Measurements from ENCODE around the gene TMEM240. TPM values are rescaled to one million over a fixed set of nuclear protein-coding genes. Genes with fewer than 3 reads are reported as not detected.

The TMEM240 gene
- total and polyA plus RNA-seq, 10 of the 15 experiments (the other 5 are each of a cell fraction or from before 2014, with no cell fraction given), result 0.17 to 0.49 TPM; not detected in 8

- no peak overlapping the region for H3K27ac ChIP-seq (ENCODE audit: control insufficient read depth, insufficient read depth)
- ATAC-seq (no peak), FAIRE-seq (no peak), DNase-seq (ENCODE audit: low read depth, low spot score) (no peak)
- no peaks in the 10 kb centered on the region for H4K20me1 ChIP-seq (ENCODE audit: control insufficient read depth, insufficient read depth)
- SMC1A ChIA-PET (ENCODE audit: uncharacterized antibody, unreplicated experiment), result no interaction called here
- H3K36me3 ChIP-seq (ENCODE audit: control insufficient read depth in 2 of 2, insufficient read depth in 2 of 2, low read length in 1 of 2), result no peaks in the 10 kb centered on the region; a peak in 1 of 4 replicates
- RAD21 ChIA-PET (ENCODE audit: unreplicated experiment), result no interaction called here
- no peak overlapping the region for H3K9ac ChIP-seq (ENCODE audit: control insufficient read depth, insufficient read depth, low read length)
- in situ Hi-C loops (cut with MboI) (no loop called here), intact Hi-C loops (cut with micrococcal nuclease; ENCODE audit: unreplicated experiment) (no loop called here)
- TF ChIP-seq KLF5 (IDR thresholded peaks at IDR 0.05; ENCODE audit: partially characterized antibody) (no peak), POLR2A (IDR thresholded peaks at IDR 0.05; ENCODE audit: low read depth, low read length) (no peak), ZNF622 (IDR thresholded peaks at IDR 0.05) (no peak), IRF4 (IDR thresholded peaks at IDR 0.05; ENCODE audit: low read depth, low read length) (no peak), BACH1 (IDR thresholded peaks at IDR 0.05; ENCODE audit: borderline replicate concordance) (no peak), ATF3 (IDR thresholded peaks at IDR 0.05; ENCODE audit: borderline replicate concordance, extremely low read depth, low read depth, low read length) (no peak), MXI1 (IDR thresholded peaks at IDR 0.05; ENCODE audit: low read depth, low read length) (no peak), NFXL1 (IDR thresholded peaks at IDR 0.05; ENCODE audit: borderline replicate concordance) (no peak), HDGF (IDR thresholded peaks at IDR 0.05) (no peak), MYC (IDR thresholded peaks at IDR 0.05; ENCODE audit: insufficient read depth, insufficient read length, insufficient replicate concordance, low read length, severe bottlenecking) (no peak), USF1 (IDR thresholded peaks at IDR 0.05; ENCODE audit: borderline replicate concordance, extremely low read length, insufficient read depth, low read depth, low read length) (no peak), TARDBP (IDR thresholded peaks at IDR 0.05; ENCODE audit: borderline replicate concordance) (no peak), KAT2A (conservative IDR thresholded peaks at IDR 0.05; ENCODE audit: control insufficient read depth, low read depth, low read length) (no peak), ZNF384 (IDR thresholded peaks at IDR 0.05; ENCODE audit: borderline replicate concordance, low read depth, low read length) (no peak), CTCF (IDR thresholded peaks at IDR 0.05 in 2 of 3, conservative IDR thresholded peaks at IDR 0.05 in 1 of 3; ENCODE audit: control insufficient read depth in 2 of 3, extremely low read depth in 1 of 3, insufficient read depth in 1 of 3, low read depth in 3 of 3, low read length in 3 of 3) (no peak), RBBP5 (conservative IDR thresholded peaks at IDR 0.05) (no peak)
- POLR2A ChIA-PET, result no interaction called here
- H3K4me3 ChIP-seq, result no peak overlapping the region
- WGBS (ENCODE audit: insufficient coverage, insufficient replicate concordance, low lambda C conversion rate, missing lambda C conversion rate), result 97% methylated on average over 5 of the region's 7 CpGs
- no peaks in the 10 kb centered on the region for H3K27me3 ChIP-seq (replicated peaks in 1 of 2; ENCODE audit: control insufficient read depth in 2 of 2, insufficient read depth in 2 of 2, low read length in 1 of 2)
- CTCF ChIA-PET, result no interaction called here
- BruUV-seq (replicated peaks), result no TSS peak
- H2AFZ ChIP-seq (ENCODE audit: control insufficient read depth, low read depth, low read length), result no peak overlapping the region
- no peaks in the 10 kb centered on the region for H3K79me2 ChIP-seq (ENCODE audit: control insufficient read depth, insufficient read depth, low read length)
- H3K4me2 ChIP-seq (ENCODE audit: control insufficient read depth, insufficient read depth), result no peak overlapping the region
- no peaks in the 10 kb centered on the region for H3K4me1 ChIP-seq (ENCODE audit: control insufficient read depth, insufficient read depth, low read length)
- no peaks in the 10 kb centered on the region for H3K9me3 ChIP-seq (replicated peaks; ENCODE audit: control insufficient read depth, insufficient read depth, low read length)
Measured at GRCh38 chr1:1550087-1550486, 9.7 kb upstream of the TMEM240 start.

Measured in GM12878 (cell line).